H1 (cell line): Measurements from ENCODE around the gene TMEM222. TPM values are rescaled to one million over a fixed set of nuclear protein-coding genes. Genes with fewer than 3 reads are reported as not detected.

Experiments used
- CTCF ChIA-PET: fragments of 300-600 bp; sonication (Branson Sonifier 250); formaldehyde crosslinking; loops from one replicate; lab custom pipeline; 2021; ENCODE audit not compliant: partially characterized antibody; lab: Charles Lee
- POLR2A ChIA-PET: fragments of 300-600 bp; sonication (Branson Sonifier 250); formaldehyde crosslinking; loops from one replicate; lab custom pipeline; 2021; ENCODE audit warnings: inconsistent platforms; ENCODE audit not compliant: partially characterized antibody; lab: Charles Lee
- DNase-seq, 2 experiments: peaks; one replicate each; pipeline versions ENCODE4 v3.0.0 to v3.0.0-alpha.2; 2010 to 2022; ENCODE audit warnings: low spot score in 2 of 2, low read depth in 1 of 2, mixed read lengths in 1 of 2
- FAIRE-seq: peaks from 2 replicates; lab custom pipeline; 2011; peaks lifted over from hg19 to GRCh38; lab: Jason Lieb, UNC
- H2AFZ ChIP-seq: 2 replicates; pipeline ENCODE4 v1.8.1; 2012; ENCODE audit warnings: low read length, inconsistent platforms
- H2AK5ac ChIP-seq: 2 replicates; pipeline ENCODE4 v1.6.1; 2013; ENCODE audit warnings: low read depth, low read length
- H2BK120ac ChIP-seq: replicated peaks from 2 replicates; pipeline ENCODE3; 2013; ENCODE audit warnings: low read depth, low read length, inconsistent platforms
- H2BK12ac ChIP-seq: 2 replicates; pipeline ENCODE4 v1.6.1; 2013; ENCODE audit warnings: low read depth, low read length
- H2BK15ac ChIP-seq: 2 replicates; pipeline ENCODE4 v1.6.1; 2013; ENCODE audit warnings: low read length
- H2BK20ac ChIP-seq: 2 replicates; pipeline ENCODE4 v1.6.1; 2013; ENCODE audit warnings: low read length
- H2BK5ac ChIP-seq: 2 replicates; pipeline ENCODE4 v1.6.1; 2013; ENCODE audit warnings: low read depth, low read length
- H3K14ac ChIP-seq: 2 replicates; pipeline ENCODE4 v1.6.1; 2013; ENCODE audit warnings: inconsistent platforms; ENCODE audit not compliant: insufficient read length
- H3K18ac ChIP-seq: 2 replicates; pipeline ENCODE4 v1.6.1; 2013; ENCODE audit warnings: low read length; ENCODE audit errors: extremely low read depth
- H3K23ac ChIP-seq: 2 replicates; pipeline ENCODE4 v1.6.1; 2013; ENCODE audit warnings: inconsistent platforms; ENCODE audit not compliant: insufficient read length
- H3K23me2 ChIP-seq: 2 replicates; pipeline ENCODE4 v1.6.1; 2013; ENCODE audit warnings: low read depth, low read length
- H3K27ac ChIP-seq: 2 replicates; pipeline ENCODE4 v1.6.1; 2011; ENCODE audit warnings: low read depth, low read length, inconsistent platforms
- H3K27me3 ChIP-seq, 4 experiments: replicated peaks in 1 of 4; 1 replicate in 1 of 4; 2 replicates in 3 of 4; pipeline versions ENCODE4 v1.6.1 to v1.8.1; 2011 to 2013; ENCODE audit warnings: low read length in 3 of 4, mild to moderate bottlenecking in 3 of 4, inconsistent platforms in 2 of 4, mixed read lengths in 2 of 4, moderate library complexity in 1 of 4; ENCODE audit not compliant: control insufficient read depth in 3 of 4, insufficient read depth in 3 of 4; ENCODE audit errors: extremely low read depth in 1 of 4
- H3K36me3 ChIP-seq, 4 experiments: 2 replicates each; pipeline versions ENCODE4 v1.6.1 to v1.8.1; 2011 to 2013; ENCODE audit warnings: mild to moderate bottlenecking in 4 of 4, low read length in 3 of 4, moderate library complexity in 2 of 4, control low read depth in 1 of 4, inconsistent platforms in 1 of 4; ENCODE audit not compliant: insufficient read depth in 4 of 4, control insufficient read depth in 2 of 4
- H3K4ac ChIP-seq: replicated peaks from 2 replicates; pipeline ENCODE3; 2013; ENCODE audit warnings: low read length, low read depth, mixed read lengths, inconsistent platforms; ENCODE audit not compliant: insufficient read length
- H3K4me1 ChIP-seq, 4 experiments: replicated peaks in 1 of 4; 1 replicate in 1 of 4; 2 replicates in 3 of 4; pipeline versions ENCODE4 v1.6.1 to v1.8.1; 2011 to 2013; ENCODE audit warnings: low read length in 3 of 4, inconsistent platforms in 2 of 4, mixed read lengths in 1 of 4; ENCODE audit not compliant: insufficient read depth in 4 of 4, control insufficient read depth in 3 of 4
- H3K4me2 ChIP-seq, 2 experiments: 2 replicates each; pipeline versions ENCODE4 v1.6.1 to v1.8.1; 2011 to 2013; ENCODE audit warnings: low read depth in 2 of 2, low read length in 2 of 2, control low read depth in 1 of 2, inconsistent platforms in 1 of 2, mild to moderate bottlenecking in 1 of 2; ENCODE audit not compliant: insufficient read depth in 1 of 2
- H3K4me3 ChIP-seq, 4 experiments: fragments of 200-600, 300-600 bp in 1 of 4; sonication (generic), shearing (Covaris generic), sonication (Bioruptor Twin) in 1 of 4; 2 replicates each; pipeline versions ENCODE4 v1.5.1 to v1.8.1; 2011 to 2016; ENCODE audit warnings: low read length in 4 of 4, low read depth in 3 of 4, control low read depth in 2 of 4, inconsistent platforms in 2 of 4, mild to moderate bottlenecking in 2 of 4, mixed read lengths in 1 of 4, moderate library complexity in 1 of 4; ENCODE audit not compliant: insufficient read depth in 2 of 4; ENCODE audit errors: extremely low read depth in 1 of 4
- H3K56ac ChIP-seq: replicated peaks from 2 replicates; pipeline ENCODE3; 2013; ENCODE audit warnings: low read depth, mild to moderate bottlenecking, mixed read lengths, low read length, inconsistent platforms; ENCODE audit not compliant: insufficient read length
- H3K79me1 ChIP-seq: 2 replicates; pipeline ENCODE4 v1.6.1; 2013; ENCODE audit warnings: low read depth, low read length, control low read depth
- H3K79me2 ChIP-seq, 2 experiments: 2 replicates each; pipeline versions ENCODE4 v1.6.1 to v1.8.1; 2012 to 2013; ENCODE audit warnings: low read length in 2 of 2, mild to moderate bottlenecking in 2 of 2, inconsistent platforms in 1 of 2; ENCODE audit not compliant: insufficient read depth in 2 of 2, control insufficient read depth in 1 of 2
- H3K9ac ChIP-seq, 4 experiments: replicated peaks in 1 of 4; 1 replicate in 1 of 4; 2 replicates in 3 of 4; pipeline versions ENCODE4 v1.6.1 to v1.8.1; 2011 to 2013; ENCODE audit warnings: low read depth in 3 of 4, low read length in 3 of 4, control low read depth in 2 of 4, mild to moderate bottlenecking in 2 of 4, moderate library complexity in 2 of 4, inconsistent platforms in 1 of 4; ENCODE audit errors: extremely low read depth in 1 of 4
- H3K9me3 ChIP-seq, 2 experiments: 2 replicates each; pipeline versions ENCODE4 v1.6.1 to v1.8.1; 2012 to 2013; ENCODE audit warnings: mild to moderate bottlenecking in 2 of 2, moderate library complexity in 2 of 2, control low read depth in 1 of 2, inconsistent platforms in 1 of 2, low read depth in 1 of 2, low read length in 1 of 2, mixed read lengths in 1 of 2; ENCODE audit not compliant: insufficient read depth in 2 of 2
- H4K20me1 ChIP-seq, 2 experiments: replicated peaks in 1 of 2; 2 replicates each; pipeline versions ENCODE3 to v1.8.1; 2011 to 2013; ENCODE audit warnings: inconsistent platforms in 2 of 2, low read length in 2 of 2, mild to moderate bottlenecking in 1 of 2; ENCODE audit not compliant: insufficient read depth in 2 of 2, control insufficient read depth in 1 of 2
- H4K5ac ChIP-seq: 2 replicates; pipeline ENCODE4 v1.6.1; 2013; ENCODE audit warnings: low read length, low read depth, mixed read lengths, inconsistent platforms; ENCODE audit not compliant: insufficient read length
- H4K8ac ChIP-seq: 2 replicates; pipeline ENCODE4 v1.8.0; 2013; ENCODE audit warnings: mild to moderate bottlenecking, moderate library complexity, low read length, inconsistent platforms; ENCODE audit not compliant: insufficient read depth; ENCODE audit errors: extremely low read depth
- H4K91ac ChIP-seq: replicated peaks from 2 replicates; pipeline ENCODE3; 2013; ENCODE audit warnings: low read length, mixed read lengths, inconsistent platforms; ENCODE audit not compliant: insufficient read length
- ASH2L ChIP-seq: fragments of 200-600, 300-600 bp; sonication (generic); IDR thresholded peaks from one replicate; pipeline ENCODE4 v1.7.1; 2017; ENCODE audit warnings: low read length
- CTCF ChIP-seq, 3 experiments: IDR thresholded peaks; 1 replicate in 2 of 3; 2 replicates in 1 of 3; pipeline versions ENCODE4 v1.5.1 to v1.6.1; 2011; ENCODE audit warnings: low read length in 3 of 3, mild to moderate bottlenecking in 3 of 3, inconsistent platforms in 2 of 3, low read depth in 1 of 3, moderate library complexity in 1 of 3; ENCODE audit not compliant: insufficient read depth in 1 of 3; ENCODE audit errors: control extremely low read depth in 1 of 3
- SIN3A ChIP-seq, 2 experiments: IDR thresholded peaks in 1 of 2; conservative IDR thresholded peaks in 1 of 2; 2 replicates each; pipeline ENCODE4 v1.6.1; 2011 to 2012; ENCODE audit warnings: low read length in 2 of 2, improper control_type of control experiment in 1 of 2, low read depth in 1 of 2, mild to moderate bottlenecking in 1 of 2
- SUZ12 ChIP-seq: fragments of 200-600 bp; sonication (generic); IDR thresholded peaks from 2 replicates; pipeline ENCODE4 v1.6.1; 2012; ENCODE audit warnings: mild to moderate bottlenecking, inconsistent platforms, low read length, moderate library complexity, mixed read lengths
- TAF1 ChIP-seq: IDR thresholded peaks from 2 replicates; pipeline ENCODE4 v1.6.1; 2011; ENCODE audit warnings: mild to moderate bottlenecking, low read depth, low read length
- WGBS, 2 experiments: shearing (Covaris generic) in 1 of 2; methylation state at CpG; one replicate each; pipeline versions ENCODE4 v1.1.6 to v1.1.7; 2013 to 2015; ENCODE audit warnings: low lambda C conversion rate in 2 of 2, mixed read lengths in 2 of 2, inconsistent platforms in 1 of 2, low coverage in 1 of 2, missing lambda C conversion rate in 1 of 2; ENCODE audit not compliant: insufficient replicate concordance in 2 of 2, insufficient coverage in 1 of 2, insufficient read length in 1 of 2; ENCODE audit errors: extremely low coverage in 1 of 2, missing lambda C conversion rate in 1 of 2; 5-methylcytosine and 5-hydroxymethylcytosine counted together
- polyA plus RNA-seq, 7 experiments: library from polyadenylated mRNA; depleted of rRNA in 3 of 7; stranded (reverse) in 5 of 7; unstranded in 2 of 7; fragments of >200 nt in 5 of 7; fragments of 200-250 nt in 2 of 7; gene quantifications; 1 replicate in 5 of 7; 2 replicates in 1 of 7; 4 replicates in 1 of 7; pipeline versions ENCODE4 v1.2.1 to v1.2.3, GENCODE V29; 2011 to 2013; ENCODE audit warnings: missing spikeins in 2 of 7, mixed read lengths in 2 of 7
- total RNA-seq: library from RNA; stranded (reverse); fragmentation: NEBNext Ultra II Directional; extraction: Animal tissue kit (Norgen Biotek cat#: 25700); gene quantifications from 2 replicates; pipeline ENCODE4 v1.2.1, GENCODE V29; 2021

The TMEM222 gene
- total and polyA plus RNA-seq, 2 of the 8 experiments (the other 6 are each of a cell fraction or from before 2014, with no cell fraction given), result 27.0 to 51.8 TPM

- Histone ChIP-seq H3K23me2 (peaks cover 16% of the 10 kb centered on the region), H4K20me1 (peaks cover 0 to 12% of the 10 kb centered on the region in 2 experiments), H3K18ac (no peak overlapping the region), H4K91ac (no peak overlapping the region), H2BK12ac (no peak overlapping the region), H3K27me3 (peaks cover 8 to 33% (median 26%) of the 10 kb centered on the region in 4 experiments), H3K56ac (no peak overlapping the region), H3K9me3 (no peaks in the 10 kb centered on the region), H3K36me3 (no peaks in the 10 kb centered on the region), H3K79me1 (no peaks in the 10 kb centered on the region), H2BK15ac (peak overlapping the region; percentile 63; the same call in 1 of the 2 replicates), H2AFZ (no peak overlapping the region), H2AK5ac (no peak overlapping the region), H3K4ac (no peak overlapping the region), H2BK5ac (no peak overlapping the region), H3K9ac (no peak overlapping the region), H3K4me2 (no peak overlapping the region), H2BK20ac (no peak overlapping the region), H4K8ac (0 out of 2 replicates have a peak overlapping the region, but pooled peaks have one; percentile 59), H3K14ac (no peak overlapping the region), H3K4me3 (no peak overlapping the region), H2BK120ac (no peak overlapping the region), H3K79me2 (no peaks in the 10 kb centered on the region), H3K27ac (no peak overlapping the region), H4K5ac (no peak overlapping the region), H3K4me1 (peaks cover 0 to 14% (median 5%) of the 10 kb centered on the region in 4 experiments; a peak in 6 of 7 replicates), H3K23ac (no peak overlapping the region)
- WGBS, 2 experiments, result 89% methylated on average over 5 of the region's 5 CpGs; no CpG with 5 or more reads in 1 of the 2 experiments
- ChIA-PET CTCF (interaction anchor here (1.6 to 28.8 kb wide), 12 partner anchors 10 to 307 kb away, joined by 3 to 625 read pairs (median 41); partner anchors contain the start of genes CD164L2, FCN3, GPR3 and MAP3K6), POLR2A (interaction anchor here (0.7 to 10.9 kb wide), 5 partner anchors 6 to 53 kb away, joined by 3 to 101 read pairs (median 4); partner anchors contain the start of gene MAP3K6)
- DNase-seq, result no peak
- no peak for FAIRE-seq
- TF ChIP-seq ASH2L (no peak), SUZ12 (no peak), TAF1 (no peak), CTCF (IDR thresholded peaks at IDR 0.05; ENCODE audit: control extremely low read depth in 1 of 3, insufficient read depth in 1 of 3, low read depth in 1 of 3, low read length in 3 of 3) (no peak), SIN3A (conservative IDR thresholded peaks at IDR 0.05 in 1 of 2, IDR thresholded peaks at IDR 0.05 in 1 of 2; ENCODE audit: low read depth in 1 of 2, low read length in 2 of 2) (no peak)
Observed at GRCh38 chr1:27355683-27356082, 33.7 kb downstream of the TMEM222 start.
